Measurements from ENCODE around the gene ANO7.
"Not testable (repeated sequence)": the region's sequence is repeated elsewhere in the genome, so short reads cannot be mapped to it uniquely, and the experiment has no call there.

Gene ANO7

GRCh38 chr2:241189856-241190201 lies 1.4 kb downstream of the ANO7 start:
- in situ Hi-C loops (cut with MboI; ENCODE audit: low sequenced_read_pairs), result no loop called here

- in situ Hi-C loops (cut with MboI; ENCODE audit: low sequenced_read_pairs), result no loop called here
Measured at GRCh38 chr2:241190291-241190981, 2.0 kb downstream of the ANO7 start.

DNA sequence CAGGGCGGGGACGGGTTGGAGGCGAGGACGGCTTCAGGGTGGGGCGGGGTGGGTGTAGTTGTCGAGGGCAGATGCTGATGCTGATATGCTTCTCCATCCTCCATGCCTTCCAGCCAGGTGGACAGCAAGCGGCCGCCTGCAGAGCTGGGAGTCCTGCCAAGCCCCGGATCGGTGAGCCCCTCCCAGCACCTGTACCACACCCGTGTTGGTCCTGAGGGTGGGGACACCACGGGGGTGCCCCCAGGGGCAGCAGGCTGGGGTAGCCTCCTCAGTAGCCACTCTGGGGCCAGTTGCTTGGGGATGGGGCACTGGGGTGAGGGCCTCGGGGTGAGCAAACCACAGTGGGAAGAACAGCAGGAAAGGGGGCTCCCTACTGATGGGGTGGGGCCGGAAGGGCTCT lies 2.6 kb downstream of the ANO7 start:
- in situ Hi-C loops (cut with MboI; ENCODE audit: low sequenced_read_pairs), result no loop called here

- in situ Hi-C loops (cut with MboI; ENCODE audit: low sequenced_read_pairs), result no loop called here
Measured at GRCh38 chr2:241193271-241193670, 4.8 kb downstream of the ANO7 start.

GRCh38 chr2:241194811-241195210 lies 6.3 kb downstream of the ANO7 start:
- in situ Hi-C loops (cut with MboI; ENCODE audit: low sequenced_read_pairs), result no loop called here

- in situ Hi-C loops (cut with MboI; ENCODE audit: low sequenced_read_pairs), result no loop called here
Measured at GRCh38 chr2:241195506-241196130, 7.1 kb downstream of the ANO7 start.

DNA sequence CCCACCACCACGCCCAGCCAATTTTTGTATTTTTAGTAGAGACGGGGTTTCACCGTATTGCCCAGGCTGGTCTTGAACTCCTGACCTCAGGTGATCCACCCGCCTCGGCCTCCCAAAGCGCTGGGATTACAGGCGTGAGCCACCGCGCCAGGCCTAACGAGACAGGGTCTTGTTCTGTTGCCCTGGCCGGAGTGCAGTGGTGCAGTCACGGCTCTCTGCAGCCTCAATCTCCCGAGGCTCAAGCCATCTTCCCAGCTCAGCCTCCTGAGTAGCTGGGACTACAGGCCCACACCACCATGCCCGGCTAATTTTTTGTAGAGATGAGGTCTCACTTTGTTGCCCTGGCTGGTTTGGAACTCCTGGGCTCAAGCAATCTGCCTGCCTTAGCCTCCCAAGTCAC lies 8.8 kb downstream of the ANO7 start:
- in situ Hi-C loops (cut with MboI; ENCODE audit: low sequenced_read_pairs), result not testable (repeated sequence)

DNA sequence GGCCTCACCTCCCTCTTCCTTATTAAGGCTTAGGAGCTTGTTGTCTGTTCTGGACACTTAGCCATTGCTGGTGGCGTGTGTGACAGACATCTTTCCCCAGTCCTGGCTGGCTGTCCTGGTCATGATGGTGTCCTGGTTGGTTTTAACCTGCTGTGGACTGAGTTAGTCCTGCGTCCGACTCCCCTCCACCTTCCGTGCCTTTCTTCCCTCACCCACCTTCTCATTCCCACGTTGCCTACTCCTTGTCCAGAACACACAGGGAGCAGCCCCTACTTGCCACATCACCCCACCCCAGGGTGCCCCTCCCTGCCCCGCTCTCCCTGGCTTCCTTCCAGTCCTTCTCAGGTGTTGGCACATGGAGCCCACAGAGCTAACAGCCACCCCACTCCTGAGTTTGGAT lies 9.5 kb downstream of the ANO7 start:
- in situ Hi-C loops (cut with MboI; ENCODE audit: low sequenced_read_pairs), result no loop called here

DNA sequence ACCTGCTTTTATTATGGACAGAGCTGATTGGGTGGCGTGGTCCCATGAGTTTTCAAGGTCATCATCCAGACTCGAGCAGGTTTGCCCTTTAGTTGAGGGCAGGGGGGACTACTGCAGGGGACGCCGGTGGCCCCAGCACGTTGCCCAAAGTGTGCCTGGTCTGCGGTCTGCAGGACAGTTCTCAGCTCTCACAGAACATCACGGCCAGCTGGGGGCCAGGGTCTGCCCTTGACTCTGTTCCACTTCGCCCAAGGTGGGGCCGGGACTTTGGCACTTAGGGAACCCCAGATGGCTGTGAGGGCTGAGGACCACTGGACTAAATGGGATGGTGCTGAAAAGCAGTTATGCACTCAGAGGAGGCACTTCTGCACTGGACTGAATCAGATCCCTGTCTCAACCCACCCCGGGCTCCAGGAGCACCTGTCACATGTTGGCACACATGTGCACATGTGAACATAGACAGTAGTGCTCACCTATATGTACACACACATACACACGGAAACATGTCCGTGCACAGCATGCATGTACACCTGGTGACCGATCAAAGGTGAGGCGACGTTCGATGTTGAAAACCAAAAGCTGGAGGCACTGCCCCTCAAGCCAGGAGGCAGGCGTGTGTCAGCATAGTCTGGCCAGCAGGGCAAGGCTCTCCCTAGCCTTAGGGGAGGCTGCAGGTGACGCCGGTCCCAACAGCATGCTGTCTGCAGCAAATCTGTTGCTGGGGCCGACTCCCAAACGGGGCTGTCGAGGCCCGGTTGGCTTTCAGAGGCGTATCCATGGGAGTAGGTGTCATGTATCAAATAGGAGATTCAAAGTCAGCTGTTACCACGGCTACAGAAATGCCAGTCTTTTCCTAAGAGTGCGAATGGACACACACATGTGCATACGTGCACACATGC lies 10.2 kb downstream of the ANO7 start:
- in situ Hi-C loops (cut with MboI; ENCODE audit: low sequenced_read_pairs), result no loop called here

GRCh38 chr2:241199286-241199685 lies 10.8 kb downstream of the ANO7 start:
- in situ Hi-C loops (cut with MboI; ENCODE audit: low sequenced_read_pairs), result no loop called here

GRCh38 chr2:241199897-241200821 lies 11.7 kb downstream of the ANO7 start:
- in situ Hi-C loops (cut with MboI; ENCODE audit: low sequenced_read_pairs), result no loop called here

DNA sequence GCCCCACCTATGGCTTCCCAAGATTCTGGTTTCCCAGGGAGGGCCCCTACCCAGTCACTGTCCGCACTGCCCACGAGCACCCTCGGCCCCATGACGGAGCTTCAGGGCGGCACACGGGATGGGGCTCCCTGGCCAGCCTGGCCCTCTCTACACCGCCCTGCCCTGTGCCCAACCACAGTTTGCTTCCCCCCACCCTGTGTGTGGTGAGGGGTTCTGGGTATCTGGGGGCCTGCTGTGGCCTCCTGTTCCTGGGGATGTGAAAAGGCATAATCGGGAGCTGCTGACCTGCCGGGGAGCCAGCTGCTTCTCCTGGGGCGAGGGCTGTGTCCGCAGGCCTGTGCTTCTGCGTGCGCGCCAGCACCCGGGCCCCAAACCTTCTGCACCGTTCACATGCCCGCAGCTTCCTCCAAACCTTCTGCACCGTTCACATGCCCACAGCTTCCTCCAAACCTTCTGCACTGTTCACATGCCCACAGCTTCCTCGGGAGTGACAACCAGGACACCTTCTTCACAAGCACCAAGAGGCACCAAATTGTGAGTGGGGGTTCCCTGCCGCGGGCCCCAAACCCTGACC lies 12.4 kb downstream of the ANO7 start:
- in situ Hi-C loops (cut with MboI; ENCODE audit: low sequenced_read_pairs), result no loop called here

GRCh38 chr2:241201445-241202267 lies 13.2 kb downstream of the ANO7 start:
- in situ Hi-C loops (cut with MboI; ENCODE audit: low sequenced_read_pairs), result no loop called here

GRCh38 chr2:241202268-241202585 lies 13.8 kb downstream of the ANO7 start:
- in situ Hi-C loops (cut with MboI; ENCODE audit: low sequenced_read_pairs), result no loop called here

DNA sequence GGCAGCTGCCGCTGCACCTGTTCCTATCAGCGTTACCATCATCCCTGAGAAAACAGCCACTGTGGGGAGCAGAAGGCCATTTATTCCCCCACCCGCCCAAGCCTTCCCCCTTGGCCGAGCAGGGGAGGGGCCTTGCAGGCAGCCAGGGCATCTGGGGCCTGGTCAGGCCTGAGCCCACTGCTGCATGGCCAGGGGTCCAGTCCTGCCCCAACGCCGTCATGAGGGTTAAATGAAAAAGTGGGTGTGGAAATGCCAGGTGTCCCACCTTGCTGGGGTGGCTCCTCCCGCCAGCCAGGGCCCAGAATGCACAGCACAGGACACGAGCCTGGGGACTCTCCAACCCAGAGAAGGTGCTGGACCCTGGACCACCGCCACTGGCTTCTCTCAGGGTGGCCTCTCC lies 14.2 kb downstream of the ANO7 start:
- in situ Hi-C loops (cut with MboI; ENCODE audit: low sequenced_read_pairs), result no loop called here

GRCh38 chr2:241203218-241204009 lies 14.9 kb downstream of the ANO7 start:
- in situ Hi-C loops (cut with MboI; ENCODE audit: low sequenced_read_pairs), result no loop called here

DNA sequence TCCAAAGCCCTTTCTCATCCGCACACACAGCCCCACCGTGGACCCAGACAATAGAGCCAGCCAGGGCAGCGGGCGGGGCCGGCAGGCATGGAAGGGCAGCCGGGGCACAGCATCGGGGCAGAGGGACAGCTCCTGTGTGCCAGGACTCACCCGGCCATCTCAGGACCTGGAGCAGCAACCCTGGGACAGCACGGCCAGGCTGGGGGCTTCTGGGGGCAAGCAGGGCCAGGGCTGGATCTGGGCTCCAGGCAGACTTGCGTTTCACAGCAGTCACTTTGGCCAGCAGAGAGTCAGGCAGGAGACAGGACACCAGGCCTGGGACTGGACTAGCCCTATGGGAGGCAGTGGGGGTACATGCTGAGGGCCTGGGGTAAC lies 15.5 kb downstream of the ANO7 start:
- in situ Hi-C loops (cut with MboI; ENCODE audit: low sequenced_read_pairs), result no loop called here

- in situ Hi-C loops (cut with MboI; ENCODE audit: low sequenced_read_pairs), result no loop called here
Measured at GRCh38 chr2:241204490-241204889, 16.0 kb downstream of the ANO7 start.

- in situ Hi-C loops (cut with MboI; ENCODE audit: low sequenced_read_pairs), result no loop called here
Measured at GRCh38 chr2:241205086-241205485, 16.6 kb downstream of the ANO7 start.

Measured in HL-60/S4 treated with retinoic acid at 250 ng/mL for 4 days and 3 days (cell line).